Progenitor cell of endocrine pancreas (in vitro differentiated cells): Measurements from ENCODE around the gene MRPL36. TPM values are rescaled to one million over a fixed set of nuclear protein-coding genes. Genes with fewer than 3 reads are reported as not detected.

ENCODE experiments used
- DNase-seq: peaks from one replicate; pipeline ENCODE4 v3.0.0; 2021; ENCODE audit warnings: low spot score; ENCODE audit not compliant: unreplicated experiment
- H3K27ac Mint-ChIP-seq: 2 replicates; pipeline ENCODE4 v1.8.0; 2021; ENCODE audit warnings: mild to moderate bottlenecking, moderate library complexity, mixed read lengths
- H3K27me3 Mint-ChIP-seq: 2 replicates; pipeline ENCODE4 v1.8.0; 2021; ENCODE audit warnings: mixed read lengths
- H3K36me3 Mint-ChIP-seq: 2 replicates; pipeline ENCODE4 v1.8.0; 2022; ENCODE audit warnings: mixed read lengths; ENCODE audit not compliant: insufficient read depth
- H3K4me1 Mint-ChIP-seq: 2 replicates; pipeline ENCODE4 v1.8.0; 2021; ENCODE audit warnings: low read depth, mixed read lengths
- H3K4me3 Mint-ChIP-seq: 2 replicates; pipeline ENCODE4 v1.8.0; 2021; ENCODE audit warnings: low read depth, mild to moderate bottlenecking, moderate library complexity, mixed read lengths
- H3K9me3 Mint-ChIP-seq: 2 replicates; pipeline ENCODE4 v1.8.0; 2021; ENCODE audit warnings: low read depth, mixed read lengths
- CTCF ChIP-seq: fragments of 200-600 bp; sonication (generic); IDR thresholded peaks from one replicate; pipeline ENCODE4 v1.5.0; 2021; ENCODE audit warnings: antibody characterized with exemption, mild to moderate bottlenecking; ENCODE audit not compliant: unreplicated experiment
- total RNA-seq: library from RNA; stranded (reverse); gene quantifications from 2 replicates; pipeline ENCODE4 v1.2.1, GENCODE V29; 2021

MRPL36 gene
- total RNA-seq, 1 donor from 2014 or later, result 40.5 TPM

GRCh38 chr5:1795931-1796330 is 3.7 kb downstream of the MRPL36 start:
- DNase-seq, result no peak
- no peak for TF ChIP-seq CTCF
- Mint-ChIP-seq H3K4me3 (no peak overlapping the region), H3K27me3 (no peaks in the 10 kb centered on the region), H3K9me3 (no peaks in the 10 kb centered on the region), H3K4me1 (peaks cover 9% of the 10 kb centered on the region), H3K27ac (no peak overlapping the region), H3K36me3 (no peaks in the 10 kb centered on the region)

- no peak for DNase-seq
- H3K4me3 Mint-ChIP-seq, result no peak overlapping the region
- H3K4me1 Mint-ChIP-seq, result peaks cover 9% of the 10 kb centered on the region
- no peak for TF ChIP-seq CTCF
- H3K36me3 Mint-ChIP-seq, result no peaks in the 10 kb centered on the region
- H3K27me3 Mint-ChIP-seq, result peaks cover 2% of the 10 kb centered on the region
- no peaks in the 10 kb centered on the region for H3K9me3 Mint-ChIP-seq
- no peak overlapping the region for H3K27ac Mint-ChIP-seq
Measured at GRCh38 chr5:1795506-1795905, 4.1 kb downstream of the MRPL36 start.

GRCh38 chr5:1794901-1795290 is 4.7 kb downstream of the MRPL36 start:
- H3K36me3 Mint-ChIP-seq, result no peaks in the 10 kb centered on the region
- DNase-seq, result no peak
- no peaks in the 10 kb centered on the region for H3K9me3 Mint-ChIP-seq
- no peak overlapping the region for H3K27ac Mint-ChIP-seq
- TF ChIP-seq CTCF, result no peak
- H3K4me1 Mint-ChIP-seq, result peaks cover 9% of the 10 kb centered on the region
- no peak overlapping the region for H3K4me3 Mint-ChIP-seq
- H3K27me3 Mint-ChIP-seq, result peaks cover 7% of the 10 kb centered on the region

GRCh38 chr5:1793966-1794900 is 5.4 kb downstream of the MRPL36 start:
- DNase-seq, result no peak
- H3K4me3 Mint-ChIP-seq, result no peak overlapping the region
- no peak for TF ChIP-seq CTCF
- no peaks in the 10 kb centered on the region for H3K36me3 Mint-ChIP-seq
- H3K27me3 Mint-ChIP-seq, result peaks cover 10% of the 10 kb centered on the region
- peaks cover 7% of the 10 kb centered on the region for H3K4me1 Mint-ChIP-seq
- H3K27ac Mint-ChIP-seq, result no peak overlapping the region
- no peaks in the 10 kb centered on the region for H3K9me3 Mint-ChIP-seq

GRCh38 chr5:1793301-1793740 is 6.3 kb downstream of the MRPL36 start:
- H3K27me3 Mint-ChIP-seq, result peaks cover 13% of the 10 kb centered on the region
- TF ChIP-seq CTCF, result no peak
- no peak overlapping the region for H3K4me3 Mint-ChIP-seq

More at GRCh38 chr5:1793301-1793740, 6.3 kb downstream of the MRPL36 start:
- no peak for DNase-seq
- H3K27ac Mint-ChIP-seq, result no peak overlapping the region
- H3K9me3 Mint-ChIP-seq, result no peaks in the 10 kb centered on the region
- H3K36me3 Mint-ChIP-seq, result no peaks in the 10 kb centered on the region
- H3K4me1 Mint-ChIP-seq, result no peaks in the 10 kb centered on the region
